ENCODE data around the gene TMEM89.

- no peak for TF ChIP-seq BHLHE40 (IDR thresholded peaks at IDR 0.05; ENCODE audit: low read length)
- TF ChIP-seq PRDM15 (CRISPR knock-in tag; IDR thresholded peaks at IDR 0.05), result no peak
- TF ChIP-seq THAP9 (CRISPR knock-in tag; IDR thresholded peaks at IDR 0.05; ENCODE audit: borderline replicate concordance), result no peak
- no peak for TF ChIP-seq KAT2B (IDR thresholded peaks at IDR 0.05; ENCODE audit: borderline replicate concordance, low read depth, low read length)
- TF ChIP-seq ZNF292 (CRISPR knock-in tag; IDR thresholded peaks at IDR 0.05; ENCODE audit: borderline replicate concordance, low read depth), result no peak
- no peak for TF ChIP-seq BRF2 (CRISPR knock-in tag; IDR thresholded peaks at IDR 0.05)
- no peak for TF ChIP-seq YY1 (IDR thresholded peaks at IDR 0.05; ENCODE audit: insufficient read depth, insufficient replicate concordance, low read depth, low read length)
- no peak for TF ChIP-seq HNRNPUL1 (IDR thresholded peaks at IDR 0.05; ENCODE audit: low read depth, low read length)
These were observed 19.8 kb upstream of the TMEM89 start for GRCh38 chr3:48641396-48641795.
